ENCODE measurements around the gene SELENOO. TPM values are rescaled to one million over a fixed set of nuclear protein-coding genes. Genes with fewer than 3 reads are reported as not detected.

Gene SELENOO
- total RNA-seq, 1 experiment from 2014 or later: 27.4 TPM

- H3K4me3 ChIP-seq: no peak overlapping the region
- H3K9me2 ChIP-seq (ENCODE audit: insufficient read depth): no peaks in the 10 kb centered on the region
- no peak overlapping the region for H2AFZ ChIP-seq
- DNase-seq: no peak
- peaks cover 63% of the 10 kb centered on the region for H4K20me1 ChIP-seq (ENCODE audit: insufficient read depth)
- TF ChIP-seq CTCF (conservative IDR thresholded peaks at IDR 0.05) (peak; percentile 82), EZH2 (IDR thresholded peaks at IDR 0.05; ENCODE audit: low read depth) (no peak)
- peaks cover 65% of the 10 kb centered on the region for H3K79me2 ChIP-seq (ENCODE audit: low read depth)
- H3K4me1 ChIP-seq (replicated peaks; ENCODE audit: insufficient read depth): peaks cover 6% of the 10 kb centered on the region
- POLR2A ChIA-PET (ENCODE audit: unreplicated experiment): no interaction called here
- no peaks in the 10 kb centered on the region for H3K36me3 ChIP-seq (ENCODE audit: low read depth)
- BruUV-seq (replicated peaks): no TSS peak
- H3K4me2 ChIP-seq: no peak overlapping the region
- peaks cover 29% of the 10 kb centered on the region; the same call in 1 of the 2 replicates for H3F3A ChIP-seq (ENCODE audit: insufficient read depth, low read depth)
- H3K9me3 ChIP-seq (ENCODE audit: insufficient read depth, low read depth): no peaks in the 10 kb centered on the region
- CTCF ChIA-PET: no interaction called here
- no peaks in the 10 kb centered on the region for H3K27me3 ChIP-seq (ENCODE audit: insufficient read depth, low read depth)
- H3K27ac ChIP-seq: no peak overlapping the region
- intact Hi-C loops (cut with micrococcal nuclease; ENCODE audit: unreplicated experiment): no loop called here
These were observed 36.1 kb downstream of the SELENOO start for GRCh38 chr22:50236731-50237409.

GRCh38 chr22:50238755-50239154, 37.9 kb downstream of the SELENOO start:
- H3K4me1 ChIP-seq (replicated peaks; ENCODE audit: insufficient read depth): peaks cover 20% of the 10 kb centered on the region
- H4K20me1 ChIP-seq (ENCODE audit: insufficient read depth): peaks cover 71% of the 10 kb centered on the region
- H3K4me2 ChIP-seq: no peak overlapping the region
- no peaks in the 10 kb centered on the region for H3K36me3 ChIP-seq (ENCODE audit: low read depth)
- BruUV-seq (replicated peaks): no TSS peak
- peaks cover 79% of the 10 kb centered on the region for H3K79me2 ChIP-seq (ENCODE audit: low read depth)
- H3F3A ChIP-seq (ENCODE audit: insufficient read depth, low read depth): peaks cover 29% of the 10 kb centered on the region; the same call in 1 of the 2 replicates
- H2AFZ ChIP-seq: no peak overlapping the region
- no peaks in the 10 kb centered on the region for H3K9me2 ChIP-seq (ENCODE audit: insufficient read depth)
- intact Hi-C loops (cut with micrococcal nuclease; ENCODE audit: unreplicated experiment): no loop called here
- no peaks in the 10 kb centered on the region for H3K9me3 ChIP-seq (ENCODE audit: insufficient read depth, low read depth)
- H3K27me3 ChIP-seq (ENCODE audit: insufficient read depth, low read depth): no peaks in the 10 kb centered on the region
- H3K27ac ChIP-seq: no peak overlapping the region
- no peak for DNase-seq
- CTCF ChIA-PET: interaction anchor here (0.7 kb wide), 1 partner anchor 90 kb away, joined by 3 read pairs; no protein-coding TSS in a partner anchor
- TF ChIP-seq EZH2 (IDR thresholded peaks at IDR 0.05; ENCODE audit: low read depth) (no peak), CTCF (conservative IDR thresholded peaks at IDR 0.05) (no peak)
- no peak overlapping the region for H3K4me3 ChIP-seq
- POLR2A ChIA-PET (ENCODE audit: unreplicated experiment): no interaction called here

- peak overlapping the region; percentile 86 for H3K4me3 ChIP-seq
- H3K36me3 ChIP-seq (ENCODE audit: low read depth): 0 out of 2 replicates have a peak, but pooled peaks cover 12% of the 10 kb centered on the region
- H3K9me2 ChIP-seq (ENCODE audit: insufficient read depth): no peaks in the 10 kb centered on the region
- no peak overlapping the region for H2AFZ ChIP-seq
- H3F3A ChIP-seq (ENCODE audit: insufficient read depth, low read depth): peaks cover 50% of the 10 kb centered on the region
- no peak overlapping the region for H3K27ac ChIP-seq
- intact Hi-C loops (cut with micrococcal nuclease; ENCODE audit: unreplicated experiment): no loop called here
- no peaks in the 10 kb centered on the region for H3K27me3 ChIP-seq (ENCODE audit: insufficient read depth, low read depth)
- no peak for DNase-seq
- peaks cover 33% of the 10 kb centered on the region for H3K4me1 ChIP-seq (replicated peaks; ENCODE audit: insufficient read depth)
- peak overlapping the region; percentile 93 for H3K4me2 ChIP-seq
- peaks cover 83% of the 10 kb centered on the region for H4K20me1 ChIP-seq (ENCODE audit: insufficient read depth)
- TF ChIP-seq EZH2 (IDR thresholded peaks at IDR 0.05; ENCODE audit: low read depth) (no peak), CTCF (conservative IDR thresholded peaks at IDR 0.05) (no peak)
- CTCF ChIA-PET: interaction anchor here (0.7 kb wide), 1 partner anchor 48 kb away, joined by 4 read pairs; no protein-coding TSS in a partner anchor
- no TSS peak for BruUV-seq (replicated peaks)
- H3K79me2 ChIP-seq (ENCODE audit: low read depth): peaks cover 75% of the 10 kb centered on the region
- no peaks in the 10 kb centered on the region for H3K9me3 ChIP-seq (ENCODE audit: insufficient read depth, low read depth)
- POLR2A ChIA-PET (ENCODE audit: unreplicated experiment): no interaction called here
These were observed 41.7 kb downstream of the SELENOO start for GRCh38 chr22:50242406-50242949.

Data from PC-9 (cell line).